ENCODE data around the gene AFF2.

The AFF2 gene

GRCh38 chrX:148815218-148815961, 315.0 kb downstream of the AFF2 start:
- Mint-ChIP-seq H3K27ac (no peak overlapping the region), H3K4me1 (ENCODE audit: low read depth) (no peaks in the 10 kb centered on the region), H3K36me3 (no peaks in the 10 kb centered on the region), H3K9me3 (ENCODE audit: low read depth) (no peaks in the 10 kb centered on the region), H3K4me3 (no peak overlapping the region), H3K27me3 (no peaks in the 10 kb centered on the region)

- Mint-ChIP-seq H3K4me1 (ENCODE audit: low read depth) (no peaks in the 10 kb centered on the region), H3K9me3 (ENCODE audit: low read depth) (no peaks in the 10 kb centered on the region), H3K27me3 (no peaks in the 10 kb centered on the region), H3K36me3 (no peaks in the 10 kb centered on the region), H3K4me3 (no peak overlapping the region), H3K27ac (no peak overlapping the region)
These were observed 323.6 kb downstream of the AFF2 start for GRCh38 chrX:148823986-148824385.

GRCh38 chrX:148825696-148826095, 325.3 kb downstream of the AFF2 start:
- Mint-ChIP-seq H3K36me3 (no peaks in the 10 kb centered on the region), H3K4me3 (no peak overlapping the region), H3K27ac (no peak overlapping the region), H3K27me3 (no peaks in the 10 kb centered on the region), H3K9me3 (ENCODE audit: low read depth) (no peaks in the 10 kb centered on the region), H3K4me1 (ENCODE audit: low read depth) (no peaks in the 10 kb centered on the region)

GRCh38 chrX:148836741-148837140, 336.3 kb downstream of the AFF2 start:
- Mint-ChIP-seq H3K4me1 (ENCODE audit: low read depth) (no peaks in the 10 kb centered on the region), H3K4me3 (no peak overlapping the region), H3K27me3 (no peaks in the 10 kb centered on the region), H3K27ac (no peak overlapping the region), H3K36me3 (no peaks in the 10 kb centered on the region), H3K9me3 (ENCODE audit: low read depth) (no peaks in the 10 kb centered on the region)

- Mint-ChIP-seq H3K4me3 (no peak overlapping the region), H3K9me3 (ENCODE audit: low read depth) (no peaks in the 10 kb centered on the region), H3K36me3 (no peaks in the 10 kb centered on the region), H3K27ac (no peak overlapping the region), H3K4me1 (ENCODE audit: low read depth) (no peaks in the 10 kb centered on the region), H3K27me3 (no peaks in the 10 kb centered on the region)
These were observed 350.2 kb downstream of the AFF2 start for GRCh38 chrX:148850631-148851030.

GRCh38 chrX:148854306-148854705, 353.9 kb downstream of the AFF2 start:
- no peak overlapping the region for H3K4me3 Mint-ChIP-seq
- no peaks in the 10 kb centered on the region for H3K4me1 Mint-ChIP-seq (ENCODE audit: low read depth)
- H3K27ac Mint-ChIP-seq: no peak overlapping the region
- H3K9me3 Mint-ChIP-seq (ENCODE audit: low read depth): no peaks in the 10 kb centered on the region
- H3K36me3 Mint-ChIP-seq: no peaks in the 10 kb centered on the region
- H3K27me3 Mint-ChIP-seq: no peaks in the 10 kb centered on the region

- H3K36me3 Mint-ChIP-seq: no peaks in the 10 kb centered on the region
- H3K4me1 Mint-ChIP-seq (ENCODE audit: low read depth): no peaks in the 10 kb centered on the region
- H3K9me3 Mint-ChIP-seq (ENCODE audit: low read depth): no peaks in the 10 kb centered on the region
- H3K27me3 Mint-ChIP-seq: no peaks in the 10 kb centered on the region
- no peak overlapping the region for H3K27ac Mint-ChIP-seq
- no peak overlapping the region for H3K4me3 Mint-ChIP-seq
These were observed 356.1 kb downstream of the AFF2 start for GRCh38 chrX:148856505-148856904.

- Mint-ChIP-seq H3K36me3 (no peaks in the 10 kb centered on the region), H3K27me3 (no peaks in the 10 kb centered on the region), H3K9me3 (ENCODE audit: low read depth) (no peaks in the 10 kb centered on the region), H3K4me3 (no peak overlapping the region), H3K27ac (no peak overlapping the region), H3K4me1 (ENCODE audit: low read depth) (no peaks in the 10 kb centered on the region)
These were observed 365.1 kb downstream of the AFF2 start for GRCh38 chrX:148865277-148866210.

- no peaks in the 10 kb centered on the region for H3K36me3 Mint-ChIP-seq
- no peaks in the 10 kb centered on the region for H3K9me3 Mint-ChIP-seq (ENCODE audit: low read depth)
- H3K27me3 Mint-ChIP-seq: no peaks in the 10 kb centered on the region
- no peak overlapping the region for H3K4me3 Mint-ChIP-seq
- H3K27ac Mint-ChIP-seq: no peak overlapping the region
- H3K4me1 Mint-ChIP-seq (ENCODE audit: low read depth): no peaks in the 10 kb centered on the region
These were observed 367.2 kb downstream of the AFF2 start for GRCh38 chrX:148867596-148867995.

GRCh38 chrX:148871422-148872160, 371.2 kb downstream of the AFF2 start:
- no peaks in the 10 kb centered on the region for H3K36me3 Mint-ChIP-seq

GRCh38 chrX:148872161-148872535, 371.7 kb downstream of the AFF2 start:
- Mint-ChIP-seq H3K4me3 (no peak overlapping the region), H3K27me3 (no peaks in the 10 kb centered on the region), H3K27ac (no peak overlapping the region), H3K4me1 (ENCODE audit: low read depth) (no peaks in the 10 kb centered on the region), H3K9me3 (ENCODE audit: low read depth) (no peaks in the 10 kb centered on the region), H3K36me3 (no peaks in the 10 kb centered on the region)

More at GRCh38 chrX:148871422-148872160, 371.2 kb downstream of the AFF2 start:
- no peaks in the 10 kb centered on the region for H3K9me3 Mint-ChIP-seq (ENCODE audit: low read depth)
- no peaks in the 10 kb centered on the region for H3K4me1 Mint-ChIP-seq (ENCODE audit: low read depth)
- H3K27ac Mint-ChIP-seq: no peak overlapping the region
- H3K27me3 Mint-ChIP-seq: no peaks in the 10 kb centered on the region
- no peak overlapping the region for H3K4me3 Mint-ChIP-seq

GRCh38 chrX:148872881-148873280, 372.5 kb downstream of the AFF2 start:
- Mint-ChIP-seq H3K9me3 (ENCODE audit: low read depth) (no peaks in the 10 kb centered on the region), H3K36me3 (no peaks in the 10 kb centered on the region), H3K27ac (no peak overlapping the region), H3K4me3 (no peak overlapping the region), H3K27me3 (no peaks in the 10 kb centered on the region), H3K4me1 (ENCODE audit: low read depth) (no peaks in the 10 kb centered on the region)

- no peaks in the 10 kb centered on the region for H3K4me1 Mint-ChIP-seq (ENCODE audit: low read depth)
- H3K4me3 Mint-ChIP-seq: no peak overlapping the region
- H3K27me3 Mint-ChIP-seq: no peaks in the 10 kb centered on the region
- no peaks in the 10 kb centered on the region for H3K9me3 Mint-ChIP-seq (ENCODE audit: low read depth)
- no peaks in the 10 kb centered on the region for H3K36me3 Mint-ChIP-seq
- no peak overlapping the region for H3K27ac Mint-ChIP-seq
These were observed 374.3 kb downstream of the AFF2 start for GRCh38 chrX:148874636-148875246.

GRCh38 chrX:148878371-148878770, 378.0 kb downstream of the AFF2 start:
- H3K27me3 Mint-ChIP-seq: no peaks in the 10 kb centered on the region
- no peaks in the 10 kb centered on the region for H3K36me3 Mint-ChIP-seq
- no peak overlapping the region for H3K4me3 Mint-ChIP-seq
- no peaks in the 10 kb centered on the region for H3K4me1 Mint-ChIP-seq (ENCODE audit: low read depth)
- H3K9me3 Mint-ChIP-seq (ENCODE audit: low read depth): no peaks in the 10 kb centered on the region
- H3K27ac Mint-ChIP-seq: no peak overlapping the region

All from activated naive CD8-positive, alpha-beta T cell (primary cell).